Trophoblast cell (in vitro differentiated cells and primary cell): ENCODE measurements around the gene TM7SF3.
"Not testable (repeated sequence)": the region's sequence is repeated elsewhere in the genome, so short reads cannot be mapped to it uniquely, and the experiment has no call there.

Experiments used
- DNase-seq, 2 donors: peaks; one replicate each; pipeline ENCODE4 v3.0.0-alpha.2; 2016
- H2AFZ ChIP-seq: 2 replicates; pipeline ENCODE4 v1.6.1; 2013; ENCODE audit warnings: low read length, moderate library complexity, mild to moderate bottlenecking; ENCODE audit not compliant: insufficient read depth, poor library complexity
- H2AK5ac ChIP-seq: 2 replicates; pipeline ENCODE4 v1.6.1; 2013; ENCODE audit warnings: mild to moderate bottlenecking, low read length
- H2BK120ac ChIP-seq: 2 replicates; pipeline ENCODE4 v1.6.1; 2013; ENCODE audit warnings: low read length, mild to moderate bottlenecking, moderate library complexity; ENCODE audit not compliant: insufficient read depth, poor library complexity
- H2BK12ac ChIP-seq: 2 replicates; pipeline ENCODE4 v1.6.1; 2013; ENCODE audit warnings: mild to moderate bottlenecking, low read length, moderate library complexity
- H2BK5ac ChIP-seq: 2 replicates; pipeline ENCODE4 v1.6.1; 2013; ENCODE audit warnings: low read length, low read depth, moderate library complexity, mild to moderate bottlenecking; ENCODE audit not compliant: poor library complexity
- H3K14ac ChIP-seq: 2 replicates; pipeline ENCODE4 v1.6.1; 2013; ENCODE audit warnings: mild to moderate bottlenecking, low read length
- H3K18ac ChIP-seq: 2 replicates; pipeline ENCODE4 v1.6.1; 2013; ENCODE audit warnings: mild to moderate bottlenecking, low read length
- H3K23ac ChIP-seq: 2 replicates; pipeline ENCODE4 v1.6.1; 2013; ENCODE audit warnings: low read length
- H3K27ac ChIP-seq: 2 replicates; pipeline ENCODE4 v1.5.1; 2013; ENCODE audit warnings: low read depth, mild to moderate bottlenecking, inconsistent platforms, low read length, moderate library complexity
- H3K27me3 ChIP-seq: 2 replicates; pipeline ENCODE4 v1.6.1; 2013; ENCODE audit warnings: inconsistent platforms, mild to moderate bottlenecking, low read length, moderate library complexity; ENCODE audit not compliant: insufficient read depth
- H3K36me3 ChIP-seq, 2 experiments: 1 replicate in 1 of 2; 2 replicates in 1 of 2; pipeline ENCODE4 v1.6.1; 2013; ENCODE audit warnings: low read length in 2 of 2, mild to moderate bottlenecking in 2 of 2, moderate library complexity in 1 of 2; ENCODE audit not compliant: insufficient read depth in 2 of 2, control insufficient read depth in 1 of 2
- H3K4ac ChIP-seq: 2 replicates; pipeline ENCODE4 v1.6.1; 2013; ENCODE audit warnings: low read depth, mild to moderate bottlenecking, low read length, moderate library complexity
- H3K4me1 ChIP-seq, 2 experiments: 1 replicate in 1 of 2; 2 replicates in 1 of 2; pipeline ENCODE4 v1.6.1; 2013; ENCODE audit warnings: low read length in 2 of 2, mild to moderate bottlenecking in 2 of 2, moderate library complexity in 1 of 2; ENCODE audit not compliant: insufficient read depth in 2 of 2, control insufficient read depth in 1 of 2
- H3K4me2 ChIP-seq: 2 replicates; pipeline ENCODE4 v1.6.1; 2013; ENCODE audit warnings: inconsistent platforms, mild to moderate bottlenecking, low read length, moderate library complexity
- H3K4me3 ChIP-seq: 2 replicates; pipeline ENCODE4 v1.5.1; 2013; ENCODE audit warnings: mild to moderate bottlenecking, low read depth, low read length, inconsistent platforms
- H3K79me1 ChIP-seq: one replicate; pipeline ENCODE4 v1.6.1; 2013; ENCODE audit warnings: low read length
- H3K79me2 ChIP-seq: 2 replicates; pipeline ENCODE4 v1.6.1; 2013; ENCODE audit warnings: low read length, mild to moderate bottlenecking; ENCODE audit not compliant: control insufficient read depth, insufficient read depth, poor library complexity
- H3K9ac ChIP-seq: 2 replicates; pipeline ENCODE4 v1.6.1; 2013; ENCODE audit warnings: mild to moderate bottlenecking, low read length
- H3K9me3 ChIP-seq: 2 replicates; pipeline ENCODE4 v1.6.1; 2013; ENCODE audit warnings: low read depth, mild to moderate bottlenecking, control low read depth, inconsistent platforms, low read length; ENCODE audit not compliant: insufficient read depth
- H4K12ac ChIP-seq: 2 replicates; pipeline ENCODE4 v1.6.1; 2013; ENCODE audit warnings: low read depth, mild to moderate bottlenecking, low read length, moderate library complexity
- H4K8ac ChIP-seq: 2 replicates; pipeline ENCODE4 v1.6.1; 2013; ENCODE audit warnings: low read depth, mild to moderate bottlenecking, low read length, moderate library complexity
- H4K91ac ChIP-seq: one replicate; pipeline ENCODE4 v1.6.1; 2013; ENCODE audit warnings: low read depth, mild to moderate bottlenecking, low read length, moderate library complexity
- WGBS: extraction: QIAGEN DNeasy Blood & Tissue Kit; methylation state at CpG from one replicate; pipeline ENCODE4 v1.1.7; 2013; ENCODE audit warnings: missing lambda C conversion rate; ENCODE audit not compliant: insufficient read length, insufficient coverage; ENCODE audit errors: extremely low coverage; 5-methylcytosine and 5-hydroxymethylcytosine counted together

TM7SF3 gene

DNA sequence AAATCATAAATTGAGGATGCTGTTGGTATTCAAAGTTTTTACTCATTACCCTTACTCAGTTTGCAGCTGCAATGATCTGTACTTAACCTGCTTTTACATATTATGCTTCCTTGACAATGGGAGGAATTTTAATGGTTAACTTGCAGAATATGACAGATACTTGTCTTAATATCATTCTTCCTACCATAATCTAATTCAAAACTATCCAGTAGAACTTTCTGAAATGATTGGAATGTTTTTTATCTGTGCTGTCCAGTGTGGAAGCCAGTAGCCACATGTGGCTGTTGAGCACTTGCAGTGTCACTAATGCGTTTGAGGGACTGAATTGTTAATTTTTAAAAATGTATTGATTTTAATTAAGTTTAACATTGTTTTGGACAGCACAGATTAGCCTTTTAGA lies 52.4 kb downstream of the TM7SF3 start:
- Histone ChIP-seq H4K12ac (no peak overlapping the region), H3K36me3 (peaks cover 5 to 6% of the 10 kb centered on the region in 2 experiments), H2AK5ac (no peak overlapping the region), H3K9me3 (no peaks in the 10 kb centered on the region), H3K4me1 (no peaks in the 10 kb centered on the region), H3K9ac (no peak overlapping the region), H2BK5ac (no peak overlapping the region), H3K18ac (no peak overlapping the region), H3K79me2 (no peaks in the 10 kb centered on the region), H2BK120ac (no peak overlapping the region), H4K91ac (no peak overlapping the region), H3K4ac (no peak overlapping the region), H2AFZ (no peak overlapping the region), H3K79me1 (no peaks in the 10 kb centered on the region), H3K4me2 (no peak overlapping the region), H4K8ac (no peak overlapping the region), H3K27me3 (no peaks in the 10 kb centered on the region), H3K14ac (no peak overlapping the region), H3K27ac (no peak overlapping the region), H3K4me3 (no peak overlapping the region), H2BK12ac (no peak overlapping the region), H3K23ac (no peak overlapping the region)
- DNase-seq: no peak
- no CpG with 5 or more reads among the region's 1 CpG for WGBS

DNA sequence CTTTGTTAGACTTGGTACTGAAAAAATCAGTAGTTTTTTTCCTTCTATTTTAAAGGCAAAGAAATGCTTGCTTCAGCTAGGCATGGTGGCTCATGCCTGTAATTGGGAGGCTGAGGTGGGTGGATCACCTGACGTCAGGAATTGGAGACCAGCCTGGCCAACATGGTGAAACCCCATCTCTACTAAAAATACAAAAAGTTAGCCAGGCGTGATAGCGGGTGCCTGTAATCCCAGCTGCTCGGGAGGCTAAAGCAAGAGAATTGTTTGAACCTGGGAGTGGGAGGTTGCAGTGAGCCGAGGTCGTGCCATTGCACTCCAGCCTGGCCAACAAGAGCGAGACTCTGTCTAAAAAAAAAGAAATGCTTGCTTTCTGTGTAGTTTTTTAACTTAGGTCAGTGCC lies 52.8 kb downstream of the TM7SF3 start:
- H3K4me1 ChIP-seq, H3K14ac ChIP-seq, H3K23ac ChIP-seq, H3K4me3 ChIP-seq, H2AFZ ChIP-seq, H3K9me3 ChIP-seq, H4K12ac ChIP-seq, H3K4ac ChIP-seq, H2BK120ac ChIP-seq, H3K18ac ChIP-seq, H3K9ac ChIP-seq, H3K27me3 ChIP-seq, H2AK5ac ChIP-seq, H3K27ac ChIP-seq, H3K79me2 ChIP-seq, H3K79me1 ChIP-seq, H3K4me2 ChIP-seq, H4K8ac ChIP-seq, DNase-seq, H4K91ac ChIP-seq, H2BK12ac ChIP-seq, H2BK5ac ChIP-seq, H3K36me3 ChIP-seq: not testable (repeated sequence)
- no CpG with 5 or more reads among the region's 7 CpGs for WGBS

DNA sequence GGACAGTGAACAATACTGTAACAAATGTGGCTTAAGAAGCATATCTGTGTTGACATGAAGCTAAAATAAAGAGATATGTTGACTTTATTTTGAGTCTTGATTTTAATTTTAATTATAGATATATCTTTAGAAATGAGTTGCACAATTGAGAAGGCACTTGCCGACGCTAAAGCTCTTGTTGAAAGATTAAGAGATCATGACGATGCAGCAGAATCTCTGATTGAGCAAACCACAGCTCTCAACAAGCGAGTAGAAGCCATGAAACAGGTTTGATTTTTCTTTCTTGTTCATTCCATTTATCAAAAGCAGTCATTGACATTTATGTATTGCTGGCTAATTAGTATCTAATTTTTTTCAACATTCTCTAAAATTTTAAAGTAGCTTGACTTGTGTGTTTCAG lies 60.2 kb downstream of the TM7SF3 start:
- no peak overlapping the region for H3K4ac ChIP-seq
- H2BK120ac ChIP-seq: no peak overlapping the region
- H4K12ac ChIP-seq: no peak overlapping the region
- H3K9ac ChIP-seq: no peak overlapping the region
- H2BK12ac ChIP-seq: no peak overlapping the region
- no peak overlapping the region for H3K4me3 ChIP-seq
- H3K4me1 ChIP-seq: no peaks in the 10 kb centered on the region
- H3K9me3 ChIP-seq: no peaks in the 10 kb centered on the region
- no peak for DNase-seq
- H3K4me2 ChIP-seq: no peak overlapping the region
- H3K79me2 ChIP-seq: no peaks in the 10 kb centered on the region
- H3K23ac ChIP-seq: no peak overlapping the region
- H3K27ac ChIP-seq: no peak overlapping the region
- no peak overlapping the region for H3K18ac ChIP-seq
- H2BK5ac ChIP-seq: no peak overlapping the region
- H3K27me3 ChIP-seq: no peaks in the 10 kb centered on the region
- H4K8ac ChIP-seq: no peak overlapping the region
- H4K91ac ChIP-seq: no peak overlapping the region
- H2AK5ac ChIP-seq: no peak overlapping the region
- no peak overlapping the region for H3K14ac ChIP-seq
- H3K36me3 ChIP-seq: peaks cover 3 to 7% of the 10 kb centered on the region in 2 experiments
- no peaks in the 10 kb centered on the region for H3K79me1 ChIP-seq
- H2AFZ ChIP-seq: no peak overlapping the region
- WGBS: no CpG with 5 or more reads among the region's 4 CpGs

DNA sequence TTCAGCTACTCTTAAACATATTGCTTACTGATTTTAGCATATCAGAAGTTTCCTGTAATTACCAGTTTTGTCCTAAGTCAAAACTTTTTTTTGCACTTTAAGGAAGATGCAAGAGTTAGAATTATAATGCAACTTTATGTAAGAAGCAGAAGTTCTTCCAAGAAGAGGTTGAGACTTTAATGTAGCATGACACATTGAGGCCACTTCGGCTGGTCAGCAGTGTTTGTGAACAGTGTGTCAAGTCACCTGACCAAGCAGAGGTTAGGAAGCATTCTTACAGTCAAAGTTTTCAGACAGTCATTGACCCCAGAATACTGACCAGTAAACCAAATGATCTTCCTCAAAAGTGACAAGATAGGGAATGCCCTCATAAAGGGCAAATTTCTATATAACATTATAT lies 60.7 kb downstream of the TM7SF3 start:
- Histone ChIP-seq H2BK120ac (no peak overlapping the region), H2AFZ (no peak overlapping the region), H3K23ac (no peak overlapping the region), H4K8ac (no peak overlapping the region), H3K27me3 (no peaks in the 10 kb centered on the region), H2BK12ac (no peak overlapping the region), H3K4ac (no peak overlapping the region), H3K79me1 (no peaks in the 10 kb centered on the region), H3K36me3 (peaks cover 3 to 7% of the 10 kb centered on the region in 2 experiments), H3K27ac (no peak overlapping the region), H3K9me3 (no peaks in the 10 kb centered on the region), H3K4me1 (no peaks in the 10 kb centered on the region), H2AK5ac (no peak overlapping the region), H3K4me3 (no peak overlapping the region), H3K79me2 (no peaks in the 10 kb centered on the region), H4K91ac (no peak overlapping the region), H4K12ac (no peak overlapping the region), H3K14ac (no peak overlapping the region), H3K9ac (no peak overlapping the region), H3K18ac (no peak overlapping the region), H3K4me2 (no peak overlapping the region), H2BK5ac (no peak overlapping the region)
- peak; percentile 8 to 38 for DNase-seq
- no CpG with 5 or more reads among the region's 1 CpG for WGBS
